Measurements from ENCODE around the gene ABHD2. TPM values are rescaled to one million over a fixed set of nuclear protein-coding genes. Genes with fewer than 3 reads are reported as not detected.
A peak's percentile ranks its signal among the peaks of the same experiment; 100 is the strongest.

ABHD2 gene
- total RNA-seq, 2 experiments from 2014 or later: 62.4 to 63.5 TPM

- POLR2A ChIA-PET: no interaction called here
- no peaks in the 10 kb centered on the region for H3K27me3 Mint-ChIP-seq
Measured at GRCh38 chr15:89170364-89170763, 82.1 kb downstream of the ABHD2 start.

GRCh38 chr15:89171136-89172072, 83.1 kb downstream of the ABHD2 start:
- CTCF ChIA-PET: interaction anchor here (0.5 to 2.8 kb wide), 30 partner anchors 9 to 280 kb away, joined by 3 to 27 read pairs (median 4); partner anchors contain the start of genes ABHD2 and HAPLN3
- H3K27me3 Mint-ChIP-seq: no peaks in the 10 kb centered on the region
- no peak overlapping the region for H3K4me3 Mint-ChIP-seq
- H3K36me3 Mint-ChIP-seq (ENCODE audit: low read depth): peaks cover under 1% of the 10 kb centered on the region
- DNase-seq: peak; percentile 39
- H3K27ac Mint-ChIP-seq: no peak overlapping the region
- POLR2A ChIA-PET: no interaction called here
- H3K9me3 Mint-ChIP-seq: no peaks in the 10 kb centered on the region
- H3K4me1 Mint-ChIP-seq: peaks cover 13% of the 10 kb centered on the region

More at GRCh38 chr15:89170364-89170763, 82.1 kb downstream of the ABHD2 start:
- H3K4me1 Mint-ChIP-seq: peaks cover 13% of the 10 kb centered on the region
- H3K36me3 Mint-ChIP-seq (ENCODE audit: low read depth): peaks cover 3% of the 10 kb centered on the region
- CTCF ChIA-PET: interaction anchor here (1.0 to 2.7 kb wide), 7 partner anchors 17 to 265 kb away, joined by 3 to 27 read pairs (median 7); partner anchors contain the start of gene ABHD2
- H3K9me3 Mint-ChIP-seq: no peaks in the 10 kb centered on the region
- no peak overlapping the region for H3K4me3 Mint-ChIP-seq
- H3K27ac Mint-ChIP-seq: no peak overlapping the region
- DNase-seq: no peak

GRCh38 chr15:89172921-89173320, 84.7 kb downstream of the ABHD2 start:
- CTCF ChIA-PET: interaction anchor here (0.9 to 2.8 kb wide), 7 partner anchors 26 to 115 kb away, joined by 3 to 27 read pairs (median 5); no protein-coding TSS in a partner anchor
- DNase-seq: no peak
- no peak overlapping the region for H3K4me3 Mint-ChIP-seq
- POLR2A ChIA-PET: no interaction called here
- H3K4me1 Mint-ChIP-seq: peaks cover 9% of the 10 kb centered on the region
- no peaks in the 10 kb centered on the region for H3K9me3 Mint-ChIP-seq
- H3K36me3 Mint-ChIP-seq (ENCODE audit: low read depth): peaks cover 15% of the 10 kb centered on the region
- H3K27ac Mint-ChIP-seq: no peak overlapping the region
- H3K27me3 Mint-ChIP-seq: no peaks in the 10 kb centered on the region

GRCh38 chr15:89174476-89174875, 86.2 kb downstream of the ABHD2 start:
- Mint-ChIP-seq H3K4me1 (peaks cover 12% of the 10 kb centered on the region), H3K27ac (no peak overlapping the region), H3K27me3 (no peaks in the 10 kb centered on the region), H3K36me3 (ENCODE audit: low read depth) (peaks cover 15% of the 10 kb centered on the region), H3K9me3 (no peaks in the 10 kb centered on the region), H3K4me3 (no peak overlapping the region)
- POLR2A ChIA-PET: no interaction called here
- CTCF ChIA-PET: interaction anchor here (1.1 to 6.8 kb wide), 5 partner anchors 45 to 295 kb away, joined by 5 to 113 read pairs (median 5); no protein-coding TSS in a partner anchor
- DNase-seq: no peak

- no peaks in the 10 kb centered on the region for H3K9me3 Mint-ChIP-seq
- H3K36me3 Mint-ChIP-seq (ENCODE audit: low read depth): peaks cover 17% of the 10 kb centered on the region
- DNase-seq: no peak
- H3K27ac Mint-ChIP-seq: no peak overlapping the region
- H3K4me1 Mint-ChIP-seq: peaks cover 17% of the 10 kb centered on the region
- no peaks in the 10 kb centered on the region for H3K27me3 Mint-ChIP-seq
- ChIA-PET POLR2A (no interaction called here), CTCF (interaction anchor here (0.6 to 6.8 kb wide), 5 partner anchors 46 to 1670 kb away, joined by 3 to 113 read pairs (median 10); partner anchors contain the start of gene ABHD2)
- no peak overlapping the region for H3K4me3 Mint-ChIP-seq
Measured at GRCh38 chr15:89175617-89176191, 87.4 kb downstream of the ABHD2 start.

- no peak for DNase-seq
- Mint-ChIP-seq H3K4me1 (peaks cover 17% of the 10 kb centered on the region), H3K36me3 (ENCODE audit: low read depth) (peaks cover 21% of the 10 kb centered on the region), H3K4me3 (no peak overlapping the region), H3K27ac (no peak overlapping the region), H3K9me3 (no peaks in the 10 kb centered on the region), H3K27me3 (no peaks in the 10 kb centered on the region)
- ChIA-PET CTCF (interaction anchor here (0.6 to 6.8 kb wide), 29 partner anchors 10 to 298 kb away, joined by 3 to 113 read pairs (median 5); partner anchors contain the start of genes ABHD2, HAPLN3 and RLBP1), POLR2A (interaction anchor here (1.0 to 1.7 kb wide), 5 partner anchors 87 to 282 kb away, joined by 3 to 10 read pairs (median 4); partner anchors contain the start of gene ABHD2)
Measured at GRCh38 chr15:89177116-89177515, 88.9 kb downstream of the ABHD2 start.

- POLR2A ChIA-PET: interaction anchor here (1.0 to 1.7 kb wide), 5 partner anchors 87 to 283 kb away, joined by 3 to 10 read pairs (median 4); partner anchors contain the start of gene ABHD2
- Mint-ChIP-seq H3K27me3 (no peaks in the 10 kb centered on the region), H3K9me3 (no peaks in the 10 kb centered on the region), H3K36me3 (ENCODE audit: low read depth) (peaks cover 22% of the 10 kb centered on the region), H3K4me1 (peaks cover 17% of the 10 kb centered on the region), H3K27ac (no peak overlapping the region), H3K4me3 (no peak overlapping the region)
- CTCF ChIA-PET: interaction anchor here (0.6 to 6.8 kb wide), 43 partner anchors 11 to 554 kb away, joined by 3 to 113 read pairs (median 4); partner anchors contain the start of genes ABHD2, FANCI, HAPLN3 and RLBP1
- peak; percentile 72 for DNase-seq
Measured at GRCh38 chr15:89177633-89178306, 89.5 kb downstream of the ABHD2 start.

GRCh38 chr15:89178307-89178977, 90.2 kb downstream of the ABHD2 start:
- H3K36me3 Mint-ChIP-seq (ENCODE audit: low read depth): peaks cover 24% of the 10 kb centered on the region
- POLR2A ChIA-PET: interaction anchor here (1.0 to 1.7 kb wide), 5 partner anchors 88 to 284 kb away, joined by 3 to 10 read pairs (median 4); partner anchors contain the start of gene ABHD2
- no peak for DNase-seq
- CTCF ChIA-PET: interaction anchor here (0.6 to 6.8 kb wide), 43 partner anchors 10 to 554 kb away, joined by 3 to 113 read pairs (median 4); partner anchors contain the start of genes ABHD2, FANCI, HAPLN3 and RLBP1
- no peak overlapping the region for H3K27ac Mint-ChIP-seq
- no peak overlapping the region for H3K4me3 Mint-ChIP-seq
- H3K27me3 Mint-ChIP-seq: no peaks in the 10 kb centered on the region
- H3K4me1 Mint-ChIP-seq: peaks cover 17% of the 10 kb centered on the region
- H3K9me3 Mint-ChIP-seq: no peaks in the 10 kb centered on the region

GRCh38 chr15:89179966-89180875, 92.0 kb downstream of the ABHD2 start:
- Mint-ChIP-seq H3K27me3 (no peaks in the 10 kb centered on the region), H3K4me3 (no peak overlapping the region), H3K4me1 (peaks cover 17% of the 10 kb centered on the region), H3K27ac (no peak overlapping the region), H3K9me3 (no peaks in the 10 kb centered on the region), H3K36me3 (ENCODE audit: low read depth) (peaks cover 24% of the 10 kb centered on the region)
- ChIA-PET POLR2A (interaction anchor here (1.3 kb wide), 1 partner anchor 92 kb away, joined by 3 read pairs; the partner anchor contains the start of gene ABHD2), CTCF (interaction anchor here (0.6 to 6.8 kb wide), 9 partner anchors 8 to 257 kb away, joined by 3 to 113 read pairs (median 13); partner anchors contain the start of gene ABHD2)
- no peak for DNase-seq

- CTCF ChIA-PET: interaction anchor here (1.2 kb wide), 1 partner anchor 22 kb away, joined by 4 read pairs; no protein-coding TSS in a partner anchor
- Mint-ChIP-seq H3K27ac (no peak overlapping the region), H3K9me3 (no peaks in the 10 kb centered on the region), H3K4me3 (no peak overlapping the region), H3K27me3 (no peaks in the 10 kb centered on the region), H3K36me3 (ENCODE audit: low read depth) (peaks cover 15% of the 10 kb centered on the region), H3K4me1 (peaks cover 5% of the 10 kb centered on the region)
- POLR2A ChIA-PET: no interaction called here
- DNase-seq: no peak
Measured at GRCh38 chr15:89184357-89184756, 96.1 kb downstream of the ABHD2 start.
